Small intestine (tissue), 7 donors: Measurements from ENCODE around the gene MGAT3. TPM values are rescaled to one million over a fixed set of nuclear protein-coding genes. Genes with fewer than 3 reads are reported as not detected.
A peak's percentile ranks its signal among the peaks of the same experiment; 100 is the strongest.

Experiments
- DNase-seq, 2 donors: peaks; one replicate each; pipeline versions ENCODE4 v3.0.0 to v3.0.0-alpha.2; 2013
- FAIRE-seq: peaks from 2 replicates; lab custom pipeline; 2012; peaks lifted over from hg19 to GRCh38; lab: Jason Lieb, UNC
- H3K27ac ChIP-seq, 3 donors: one replicate each; pipeline ENCODE4 v1.5.1; 2013; ENCODE audit warnings: low read length in 2 of 3, mild to moderate bottlenecking in 2 of 3, control low read depth in 1 of 3, inconsistent platforms in 1 of 3, low read depth in 1 of 3, moderate library complexity in 1 of 3
- H3K27me3 ChIP-seq, 3 donors: one replicate each; pipeline ENCODE4 v1.6.1; 2013; ENCODE audit warnings: low read length in 3 of 3, inconsistent platforms in 1 of 3; ENCODE audit not compliant: control insufficient read depth in 3 of 3, insufficient read depth in 3 of 3
- H3K36me3 ChIP-seq, 3 donors: one replicate each; pipeline ENCODE4 v1.6.1; 2013; ENCODE audit warnings: low read length in 3 of 3, inconsistent platforms in 1 of 3, low read depth in 1 of 3, mild to moderate bottlenecking in 1 of 3, moderate library complexity in 1 of 3; ENCODE audit not compliant: control insufficient read depth in 3 of 3, insufficient read depth in 2 of 3
- H3K4me1 ChIP-seq, 3 donors: one replicate each; pipeline ENCODE4 v1.6.1; 2013; ENCODE audit warnings: low read length in 2 of 3, inconsistent platforms in 1 of 3, low read depth in 1 of 3, mild to moderate bottlenecking in 1 of 3, moderate library complexity in 1 of 3; ENCODE audit not compliant: control insufficient read depth in 3 of 3, insufficient read depth in 2 of 3
- H3K4me3 ChIP-seq, 3 donors: one replicate each; pipeline ENCODE4 v1.5.1; 2013; ENCODE audit warnings: low read length in 3 of 3, control low read depth in 1 of 3, inconsistent platforms in 1 of 3, low read depth in 1 of 3, mild to moderate bottlenecking in 1 of 3, moderate library complexity in 1 of 3
- H3K9me3 ChIP-seq, 2 donors: one replicate each; pipeline ENCODE4 v1.6.1; 2013; ENCODE audit warnings: low read depth in 1 of 2, low read length in 1 of 2; ENCODE audit not compliant: control insufficient read depth in 2 of 2, insufficient read depth in 1 of 2
- WGBS, 3 donors: extraction: QIAGEN DNeasy Blood & Tissue Kit; methylation state at CpG; one replicate each; pipeline ENCODE4 v1.1.7; 2013; 5-methylcytosine and 5-hydroxymethylcytosine counted together
- polyA plus RNA-seq, 4 donors: library from polyadenylated mRNA; stranded (reverse) in 3 of 4; unstranded in 1 of 4; fragments of 200-250 nt in 3 of 4; fragments of 120-200 nt in 1 of 4; gene quantifications; one replicate each; pipeline versions ENCODE4 v1.2.1 to v1.2.3, GENCODE V29; 2013
- donor health status: healthy with polysubstance abuse.
- donor health status: control.
- donor health status: control.
- donor health status: Bipolar disorder and iron deficiency.
- donor health status: healthy.

MGAT3 gene
- polyA plus RNA-seq, 4 donors: 11.1 to 30.1 (median 17.2) TPM

GRCh38 chr22:39457556-39458443 is 988 bp downstream of the MGAT3 start:
- no peak for DNase-seq
- Histone ChIP-seq H3K9me3 (no peaks in the 10 kb centered on the region), H3K27ac (no peak overlapping the region), H3K4me1 (peaks cover 0 to 24% (median 4%) of the 10 kb centered on the region in 3 donors), H3K4me3 (peak overlapping the region in 2 of 3 donors; percentile 44 to 49), H3K27me3 (peaks cover 0 to 17% (median 3%) of the 10 kb centered on the region in 3 donors), H3K36me3 (no peaks in the 10 kb centered on the region)
- FAIRE-seq: no peak
- 2 to 5% (median 2%) methylated on average over 38 to 83 of the region's 83 CpGs for WGBS, 3 donors

GRCh38 chr22:39458444-39459083 is 1.8 kb downstream of the MGAT3 start:
- Histone ChIP-seq H3K27me3 (peaks cover 0 to 17% (median 3%) of the 10 kb centered on the region in 3 donors), H3K27ac (no peak overlapping the region), H3K36me3 (no peaks in the 10 kb centered on the region), H3K9me3 (no peaks in the 10 kb centered on the region), H3K4me1 (peaks cover 0 to 24% (median 4%) of the 10 kb centered on the region in 3 donors), H3K4me3 (peak overlapping the region in 2 of 3 donors; percentile 44 to 49)
- WGBS, 3 donors: 40 to 53% (median 50%) methylated on average over 9 to 10 of the region's 10 CpGs
- FAIRE-seq (no peak), DNase-seq (no peak)

- no peak overlapping the region for H3K27ac ChIP-seq
- H3K27me3 ChIP-seq: peaks cover 0 to 17% (median 3%) of the 10 kb centered on the region in 3 donors
- peaks cover 0 to 23% (median 0%) of the 10 kb centered on the region in 3 donors for H3K4me1 ChIP-seq
- FAIRE-seq (no peak), DNase-seq (no peak)
- H3K9me3 ChIP-seq: no peaks in the 10 kb centered on the region
- H3K4me3 ChIP-seq: no peak overlapping the region
- 78 to 85% (median 81%) methylated on average over 11 of the region's 11 CpGs for WGBS, 3 donors
- H3K36me3 ChIP-seq: peaks cover 0 to 3% (median 0%) of the 10 kb centered on the region in 3 donors
Observed at GRCh38 chr22:39459681-39460080, 2.9 kb downstream of the MGAT3 start.

GRCh38 chr22:39462443-39463221 is 5.8 kb downstream of the MGAT3 start:
- WGBS, 3 donors: 58 to 79% (median 75%) methylated on average over 13 of the region's 13 CpGs
- no peak overlapping the region for H3K4me3 ChIP-seq
- H3K27ac ChIP-seq: peak overlapping the region; percentile 4 to 47 (median 8)
- peaks cover 0 to 45% (median 5%) of the 10 kb centered on the region in 3 donors for H3K4me1 ChIP-seq
- H3K36me3 ChIP-seq: peaks cover 0 to 3% (median 0%) of the 10 kb centered on the region in 3 donors
- H3K9me3 ChIP-seq: no peaks in the 10 kb centered on the region
- DNase-seq (no peak), FAIRE-seq (no peak)
- peaks cover 0 to 12% (median 0%) of the 10 kb centered on the region in 3 donors for H3K27me3 ChIP-seq

GRCh38 chr22:39463277-39463676 is 6.5 kb downstream of the MGAT3 start:
- no peak overlapping the region for H3K4me3 ChIP-seq
- H3K36me3 ChIP-seq: peaks cover 0 to 3% (median 0%) of the 10 kb centered on the region in 3 donors
- DNase-seq (no peak), FAIRE-seq (no peak)
- H3K27me3 ChIP-seq: peaks cover 0 to 7% (median 0%) of the 10 kb centered on the region in 3 donors
- no peaks in the 10 kb centered on the region for H3K9me3 ChIP-seq
- peak overlapping the region; percentile 4 to 42 (median 8) for H3K27ac ChIP-seq
- WGBS, 3 donors: 90 to 97% (median 92%) methylated on average over 6 of the region's 6 CpGs
- peaks cover 0 to 48% (median 5%) of the 10 kb centered on the region in 3 donors for H3K4me1 ChIP-seq

- WGBS, 3 donors: 66 to 77% (median 75%) methylated on average over 8 to 10 of the region's 10 CpGs
- DNase-seq (no peak), FAIRE-seq (no peak)
- Histone ChIP-seq H3K36me3 (peaks cover 0 to 3% (median 0%) of the 10 kb centered on the region in 3 donors), H3K9me3 (no peaks in the 10 kb centered on the region), H3K27ac (peak overlapping the region in 2 of 3 donors; percentile 13 to 14), H3K27me3 (peaks cover 0 to under 1% (median 0%) of the 10 kb centered on the region in 3 donors), H3K4me3 (no peak overlapping the region), H3K4me1 (peaks cover 0 to 46% (median 5%) of the 10 kb centered on the region in 3 donors)
Observed at GRCh38 chr22:39463931-39464390, 7.1 kb downstream of the MGAT3 start.

GRCh38 chr22:39466228-39467006 is 9.6 kb downstream of the MGAT3 start:
- Histone ChIP-seq H3K36me3 (peaks cover 0 to 6% (median 0%) of the 10 kb centered on the region in 3 donors), H3K4me3 (no peak overlapping the region), H3K9me3 (no peaks in the 10 kb centered on the region), H3K27me3 (no peaks in the 10 kb centered on the region), H3K27ac (peak overlapping the region; percentile 83 to 99 (median 99)), H3K4me1 (peaks cover 0 to 70% (median 5%) of the 10 kb centered on the region in 3 donors)
- DNase-seq (peak; percentile 85 to 97), FAIRE-seq (no peak)
- WGBS, 3 donors: 51 to 62% (median 54%) methylated on average over 21 of the region's 21 CpGs
